ENCODE data around the gene BOLA1.
"Not testable (repeated sequence)": the region's sequence is repeated elsewhere in the genome, so short reads cannot be mapped to it uniquely, and the experiment has no call there.

The BOLA1 gene

DNA sequence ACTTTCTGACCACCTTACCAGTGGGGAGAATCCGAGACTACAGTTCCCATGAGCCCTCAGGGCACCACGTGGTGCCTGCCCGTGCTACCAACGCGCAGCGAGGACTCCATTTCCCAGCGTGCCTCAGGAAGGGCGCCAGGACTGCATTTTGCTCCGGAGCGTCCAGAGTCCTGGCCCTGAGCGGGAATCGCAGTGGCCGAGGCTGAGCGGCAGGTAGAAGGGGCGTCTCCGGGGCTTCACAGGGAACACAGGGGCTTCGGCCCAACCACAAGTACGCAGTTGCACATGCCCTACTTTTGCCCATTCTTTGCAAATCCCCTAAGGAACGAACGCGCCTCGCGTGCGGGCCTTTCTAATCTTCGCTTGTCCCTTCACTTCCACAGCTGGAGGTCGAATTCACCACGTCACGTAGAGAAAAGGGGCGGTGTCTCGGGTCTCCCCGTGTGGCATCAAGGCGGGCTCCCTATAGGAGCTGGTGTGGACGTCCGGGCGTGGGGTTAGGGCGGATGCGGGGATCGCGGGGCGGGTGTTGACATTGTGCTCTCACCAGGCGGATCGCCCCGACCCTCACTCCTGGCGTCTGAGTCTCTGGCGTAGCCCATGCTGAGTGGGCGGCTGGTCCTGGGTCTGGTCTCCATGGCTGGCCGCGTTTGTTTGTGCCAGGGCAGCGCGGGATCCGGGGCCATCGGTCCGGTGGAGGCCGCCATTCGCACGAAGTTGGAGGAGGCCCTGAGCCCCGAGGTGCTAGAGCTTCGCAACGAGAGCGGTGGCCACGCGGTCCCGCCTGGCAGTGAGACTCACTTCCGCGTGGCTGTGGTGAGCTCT is at the start of gene BOLA1:
BOLA1 (plus strand) TSS at position 109 of the 825 bp plus-strand sequence; CDS start at position 601, 492 bp downstream.
- DNase-seq (ENCODE audit: low read depth in 2 of 2) = peak; percentile 68 to 72

DNA sequence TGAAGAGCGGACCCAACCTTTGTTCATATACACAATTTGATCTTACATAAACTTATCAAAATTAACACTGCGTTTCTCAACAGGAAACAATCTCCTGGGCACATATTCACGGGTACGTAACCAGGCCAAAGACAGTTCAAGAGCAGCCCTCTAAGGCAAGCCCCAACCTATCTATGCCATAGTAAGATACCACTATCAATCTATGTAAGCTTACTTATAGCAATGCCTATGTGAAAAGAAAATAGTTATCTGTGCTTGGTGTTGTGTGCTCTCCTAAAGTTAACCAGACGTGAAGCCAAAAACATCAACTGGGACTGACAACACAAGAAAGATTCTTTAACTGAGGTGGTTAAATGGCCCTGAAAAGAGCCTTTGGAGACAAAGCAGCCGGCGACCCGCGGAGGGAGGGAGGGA is 49.4 kb upstream of the BOLA1 start:
- no peak for DNase-seq (ENCODE audit: low read depth in 2 of 2)

- not testable (repeated sequence) for DNase-seq (ENCODE audit: low read depth in 2 of 2)
Observed at GRCh38 chr1:149850732-149851345, 48.5 kb upstream of the BOLA1 start.

- not testable (repeated sequence) for DNase-seq (ENCODE audit: low read depth in 2 of 2)
Observed at GRCh38 chr1:149851585-149852213, 47.7 kb upstream of the BOLA1 start.

DNA sequence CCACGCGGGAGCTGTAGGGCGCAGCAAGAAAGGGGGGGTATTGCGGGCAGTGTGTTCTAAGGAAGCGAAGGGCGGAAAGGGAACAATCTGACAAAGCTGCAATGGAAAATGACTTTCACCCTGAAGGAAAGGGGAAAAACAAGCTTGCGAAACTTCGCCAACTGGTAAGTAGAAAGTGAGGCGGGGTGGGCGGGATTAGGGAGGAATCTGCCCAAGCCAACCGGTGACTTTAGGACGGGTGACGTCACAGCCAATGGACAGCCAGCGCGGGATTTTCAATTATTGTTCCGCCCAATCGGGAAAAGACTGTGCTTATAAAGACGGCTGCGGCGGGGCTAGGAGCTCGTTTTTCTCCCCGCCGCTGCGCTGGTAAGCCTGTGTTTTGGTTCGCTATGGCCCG is 47.1 kb upstream of the BOLA1 start:
- DNase-seq (ENCODE audit: low read depth in 2 of 2) = not testable (repeated sequence)

GRCh38 chr1:149860271-149860670 is 39.1 kb upstream of the BOLA1 start:
- not testable (repeated sequence) for DNase-seq (ENCODE audit: low read depth in 2 of 2)

DNA sequence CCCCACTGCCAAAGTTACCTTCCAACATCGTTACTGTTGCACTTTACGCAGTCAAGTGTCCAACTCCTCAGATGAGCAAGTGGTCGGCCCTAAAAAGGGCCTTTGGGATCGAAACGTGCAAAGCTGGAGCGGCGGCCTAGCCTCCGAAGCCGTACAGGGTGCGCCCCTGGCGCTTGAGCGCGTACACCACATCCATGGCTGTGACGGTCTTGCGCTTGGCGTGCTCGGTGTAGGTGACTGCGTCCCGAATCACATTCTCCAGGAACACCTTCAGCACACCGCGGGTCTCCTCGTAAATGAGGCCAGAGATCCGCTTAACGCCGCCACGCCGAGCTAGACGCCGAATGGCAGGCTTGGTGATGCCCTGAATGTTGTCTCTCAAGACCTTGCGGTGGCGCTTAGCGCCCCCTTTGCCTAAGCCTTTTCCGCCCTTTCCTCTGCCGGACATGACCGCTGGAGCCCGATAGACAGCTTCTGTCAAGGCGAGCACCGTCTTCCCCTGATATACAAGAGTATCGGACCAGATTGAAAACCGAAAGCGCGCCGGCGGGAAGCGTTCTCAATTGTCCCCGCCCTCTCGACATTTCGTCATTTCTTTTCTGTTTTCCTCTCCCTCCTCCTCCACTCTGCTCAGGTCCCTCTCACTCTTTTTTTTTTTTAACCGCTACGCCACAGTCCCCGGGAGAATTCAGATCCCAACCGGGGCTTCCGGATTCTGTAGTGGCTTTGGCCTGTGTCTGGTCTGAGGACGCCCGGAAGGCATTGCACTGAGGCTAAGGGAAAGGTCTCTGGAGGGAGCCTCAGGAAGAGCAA is 38.5 kb upstream of the BOLA1 start:
- DNase-seq (ENCODE audit: low read depth in 2 of 2) = not testable (repeated sequence)

- not testable (repeated sequence) for DNase-seq (ENCODE audit: low read depth in 2 of 2)
Observed at GRCh38 chr1:149861497-149862054, 37.8 kb upstream of the BOLA1 start.

DNA sequence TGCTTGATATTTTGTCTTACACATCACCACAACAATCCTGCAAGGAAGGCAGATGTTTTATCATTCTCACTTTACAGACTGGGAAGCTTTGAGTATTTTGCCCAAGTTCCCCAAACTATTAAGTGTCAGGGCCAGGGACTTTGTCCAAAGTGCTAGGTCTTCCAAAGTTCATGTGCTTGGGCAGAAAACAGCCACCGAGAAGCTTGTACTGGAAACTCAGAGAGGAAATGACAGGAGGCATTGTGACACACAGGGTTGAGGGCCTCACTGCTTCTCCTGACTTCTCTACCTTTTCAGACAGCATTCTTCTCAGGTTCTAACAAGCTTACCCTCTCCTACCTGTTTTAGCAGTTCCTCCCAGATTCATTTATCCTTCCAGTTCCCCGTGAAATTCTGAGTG is 32.5 kb upstream of the BOLA1 start:
- DNase-seq (ENCODE audit: low read depth in 2 of 2) = not testable (repeated sequence)

DNA sequence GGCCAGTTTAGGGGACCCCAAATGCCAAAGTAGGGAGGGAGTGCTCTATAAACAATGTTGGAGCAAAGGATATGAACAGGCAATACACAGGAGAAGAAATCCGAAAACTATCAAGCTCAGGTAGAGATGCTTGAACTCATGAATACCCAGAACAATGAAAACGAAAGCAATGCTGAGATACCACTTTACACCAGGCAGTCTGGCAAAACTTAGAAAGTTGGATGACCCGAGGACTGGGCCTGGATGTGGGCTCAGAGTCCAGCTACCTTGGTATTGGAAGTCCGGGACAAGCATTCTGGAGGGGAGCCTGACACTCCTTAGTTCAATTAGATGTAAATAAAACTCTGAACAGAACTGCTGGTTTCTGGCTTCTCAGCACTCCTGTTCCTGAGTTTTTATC is 26.3 kb upstream of the BOLA1 start:
- DNase-seq (ENCODE audit: low read depth in 2 of 2) = not testable (repeated sequence)

DNA sequence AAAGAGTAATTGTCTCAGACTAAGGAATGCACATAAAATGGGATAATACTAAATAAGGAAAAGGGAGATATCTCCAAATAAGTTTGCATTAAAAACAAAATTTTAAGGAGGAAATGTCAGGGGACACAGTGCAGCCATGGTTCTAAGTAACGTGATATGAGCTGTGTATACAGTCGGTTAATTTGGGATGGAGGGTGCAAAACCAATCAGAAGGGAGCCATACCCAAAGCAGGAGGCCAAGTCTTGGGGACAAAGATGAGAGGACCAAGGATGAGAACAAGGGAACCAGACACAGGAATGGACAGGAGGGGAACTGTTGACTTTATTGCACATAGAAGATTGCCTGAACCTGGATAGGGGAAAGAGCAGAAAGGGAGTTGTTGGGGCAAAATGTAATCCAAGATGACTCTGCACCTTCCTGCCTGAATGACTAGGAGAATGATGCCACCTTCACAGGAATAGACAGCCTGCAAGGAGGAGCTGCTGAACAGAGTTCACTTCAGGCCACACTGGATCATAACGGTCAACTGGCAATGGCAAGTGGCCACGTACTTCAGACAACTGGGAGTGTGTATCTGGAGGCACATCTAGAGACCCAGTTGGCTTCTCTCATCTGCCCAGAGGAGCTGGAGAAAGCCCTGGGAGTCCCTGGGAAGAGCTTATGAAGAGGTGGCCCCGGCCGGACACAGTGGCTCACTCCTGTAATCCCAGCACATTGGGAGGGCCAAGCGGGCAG is 22.0 kb upstream of the BOLA1 start:
- no peak for DNase-seq (ENCODE audit: low read depth in 2 of 2)

GRCh38 chr1:149879556-149879955 is 19.8 kb upstream of the BOLA1 start:
- no peak for DNase-seq (ENCODE audit: low read depth in 2 of 2)

DNA sequence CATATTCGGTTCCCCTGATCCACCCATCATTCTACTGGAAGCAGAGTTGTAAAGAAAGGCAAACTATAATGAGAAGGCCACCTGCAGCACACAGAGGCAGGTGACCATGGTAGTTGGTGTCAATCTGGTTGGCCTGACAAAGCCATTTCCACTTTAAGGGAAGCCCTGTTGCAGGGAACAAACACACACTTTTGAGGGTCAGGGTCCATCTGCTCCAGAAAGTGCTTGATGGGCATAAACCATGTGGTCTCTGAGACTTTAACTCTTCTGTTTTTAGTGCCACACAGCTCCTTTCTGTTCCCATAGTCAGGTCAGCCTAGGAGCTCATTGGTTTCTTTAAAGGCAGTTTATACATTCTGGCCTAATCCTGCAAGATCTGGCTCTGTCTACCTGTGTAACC is 17.5 kb upstream of the BOLA1 start:
- DNase-seq (ENCODE audit: low read depth in 2 of 2) = no peak

DNA sequence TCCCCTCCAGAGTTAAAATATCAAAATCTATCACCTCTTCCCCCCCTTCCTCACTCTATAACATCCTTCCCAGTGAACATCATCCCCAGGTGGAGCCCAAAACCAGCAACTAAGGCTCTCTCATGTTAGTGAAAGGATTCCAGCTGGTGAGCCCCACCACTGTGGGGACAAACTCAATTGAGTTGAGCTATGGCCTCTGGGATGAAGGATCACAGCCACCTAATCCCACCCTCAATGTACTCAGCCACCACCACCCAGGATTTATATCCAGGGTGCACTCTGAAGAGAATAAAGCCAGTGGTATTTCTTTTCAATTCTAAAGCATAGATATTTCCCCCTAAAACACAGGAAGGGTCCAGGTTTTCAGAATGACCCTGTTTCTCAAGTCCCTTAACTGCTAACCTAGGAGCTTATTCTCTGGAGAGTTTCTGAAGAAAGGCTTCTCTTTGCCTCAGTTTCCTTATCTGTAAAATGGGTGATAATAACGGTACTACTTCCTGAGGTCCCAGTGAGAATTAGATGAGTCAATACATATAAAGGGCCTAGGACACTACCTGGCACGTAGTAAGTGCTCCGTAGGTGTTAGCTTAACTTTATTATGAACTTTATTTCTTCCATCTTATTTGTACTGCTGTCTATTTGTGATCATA is 15.6 kb upstream of the BOLA1 start:
- DNase-seq (ENCODE audit: low read depth in 2 of 2) = no peak

DNA sequence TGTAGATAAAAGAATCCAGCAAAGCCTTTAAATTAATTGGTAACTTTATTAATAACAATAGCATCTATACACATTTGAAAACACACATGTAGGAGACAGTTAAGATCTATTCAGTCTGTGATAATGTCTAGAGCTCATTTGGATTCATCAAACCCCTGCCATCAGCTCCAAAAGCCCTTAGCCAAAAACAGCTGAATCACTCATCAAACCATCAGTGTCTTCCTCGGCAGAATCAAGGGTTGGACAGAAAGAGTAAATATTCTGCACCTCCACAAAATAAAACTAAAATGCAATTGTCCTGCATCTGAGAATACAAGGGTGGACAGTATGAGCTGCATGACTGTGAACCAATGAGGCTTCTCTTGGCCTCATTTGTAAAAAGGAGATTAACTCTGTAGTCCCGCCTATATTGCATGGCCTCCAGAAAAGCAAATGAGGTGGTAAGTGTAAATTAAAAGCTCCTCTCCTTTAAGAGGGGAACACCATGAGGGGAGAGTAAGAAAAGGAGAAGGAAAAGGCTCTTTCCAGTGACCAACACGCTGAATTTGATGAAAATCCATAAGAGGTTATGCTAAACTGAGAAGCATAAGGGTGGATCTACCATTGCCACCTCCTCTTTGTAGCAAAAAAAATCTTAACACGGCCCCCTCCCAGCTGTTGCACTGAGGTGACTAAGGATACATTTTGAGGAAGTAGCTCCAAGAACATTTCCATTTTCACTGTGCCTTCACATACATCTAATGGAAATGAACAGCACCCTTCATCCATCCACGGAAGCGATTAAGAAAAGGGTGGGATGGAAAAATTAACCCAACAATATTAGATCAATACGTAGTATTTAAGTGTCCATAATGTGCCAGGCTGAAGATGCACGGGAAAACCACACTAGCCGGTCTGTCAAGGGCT is 14.7 kb upstream of the BOLA1 start:
- no peak for DNase-seq (ENCODE audit: low read depth in 2 of 2)

DNA sequence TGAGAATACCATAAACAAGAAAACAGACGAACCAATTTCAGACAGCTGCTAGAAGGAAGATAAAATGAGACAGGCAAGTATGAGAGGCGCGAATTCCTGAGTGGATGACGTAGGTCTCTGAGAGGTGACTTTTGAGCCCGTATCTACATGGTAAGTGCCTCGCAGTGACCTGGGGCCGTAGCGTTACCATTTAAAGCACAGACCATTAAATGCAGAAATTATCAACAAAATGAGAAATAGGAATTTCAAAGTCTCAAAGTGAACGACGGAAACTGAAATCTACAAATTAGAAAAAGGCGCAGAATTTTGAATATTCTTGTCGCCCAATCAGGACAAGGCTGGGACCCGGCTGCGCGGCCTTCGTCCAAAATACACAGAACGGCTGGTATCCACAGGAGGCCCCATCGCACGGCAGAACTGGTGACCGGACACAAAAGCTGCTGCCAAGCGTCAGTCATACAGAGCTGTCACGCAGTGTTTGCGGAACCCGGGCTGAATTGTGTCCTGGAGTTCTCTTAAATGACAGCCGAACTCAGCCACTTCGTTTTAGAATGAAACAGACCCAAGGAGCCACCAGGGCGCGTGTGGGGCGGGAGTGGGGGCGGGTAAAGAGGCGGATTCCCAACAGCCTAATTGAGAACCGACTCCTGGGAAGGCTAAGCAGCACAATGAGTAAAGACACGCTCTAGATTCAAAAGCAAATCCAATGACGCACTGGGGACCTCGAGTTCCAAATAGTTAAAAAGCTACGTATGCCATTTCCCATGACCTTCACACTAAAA is 13.8 kb upstream of the BOLA1 start:
- DNase-seq (ENCODE audit: low read depth in 2 of 2) = peak; percentile 33 to 38

DNA sequence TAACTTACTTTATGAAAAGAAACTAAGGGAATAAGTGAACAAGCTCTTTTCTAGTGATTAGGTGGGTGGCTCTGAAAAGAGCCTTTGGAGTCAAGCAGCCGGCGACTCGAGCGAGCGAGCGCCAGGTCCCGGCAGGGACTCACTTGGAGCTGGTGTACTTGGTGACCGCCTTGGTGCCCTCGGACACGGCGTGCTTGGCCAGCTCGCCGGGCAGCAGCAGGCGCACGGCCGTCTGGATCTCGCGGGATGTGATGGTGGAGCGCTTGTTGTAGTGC is 13.3 kb upstream of the BOLA1 start:
- not testable (repeated sequence) for DNase-seq (ENCODE audit: low read depth in 2 of 2)

DNA sequence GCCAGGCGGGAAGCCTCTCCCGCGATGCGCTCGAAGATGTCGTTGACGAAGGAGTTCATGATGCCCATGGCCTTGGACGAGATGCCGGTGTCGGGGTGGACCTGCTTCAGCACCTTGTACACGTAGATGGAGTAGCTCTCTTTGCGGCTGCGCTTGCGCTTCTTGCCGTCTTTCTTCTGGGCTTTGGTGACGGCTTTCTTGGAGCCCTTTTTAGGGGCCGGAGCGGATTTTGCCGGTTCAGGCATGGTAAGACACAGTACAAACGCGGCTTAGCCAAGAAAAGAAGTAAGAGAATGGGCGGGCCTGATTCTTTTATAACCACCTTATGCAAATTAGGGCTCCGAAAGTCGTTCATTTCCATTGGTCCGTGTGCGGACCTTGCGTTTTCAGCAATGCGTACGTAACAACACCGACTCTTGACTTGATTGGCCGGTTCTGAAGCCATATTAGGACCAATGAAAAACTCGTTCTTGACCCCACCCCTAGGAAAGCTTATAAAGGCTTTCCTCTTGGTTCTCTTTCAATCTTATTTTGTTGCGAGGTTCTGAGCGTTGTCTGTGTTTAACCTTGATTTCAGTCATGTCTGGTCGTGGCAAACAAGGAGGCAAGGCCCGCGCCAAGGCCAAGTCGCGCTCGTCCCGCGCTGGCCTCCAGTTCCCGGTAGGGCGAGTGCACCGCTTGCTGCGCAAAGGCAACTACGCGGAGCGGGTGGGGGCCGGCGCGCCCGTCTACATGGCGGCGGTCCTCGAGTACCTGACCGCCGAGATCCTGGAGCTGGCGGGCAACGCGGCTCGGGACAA is 12.8 kb upstream of the BOLA1 start:
- peak; percentile 99 for DNase-seq (ENCODE audit: low read depth in 2 of 2)

Measured in fibroblast of skin of left biceps (primary cell).